Keratinocyte (primary cell): ENCODE measurements around the gene KCTD1.

Experiments used
- EZH2 ChIP-seq: IDR thresholded peaks from one replicate; pipeline ENCODE4 v1.6.1; 2012; ENCODE audit warnings: inconsistent platforms, mild to moderate bottlenecking, low read length, moderate library complexity
- TF ChIP-seq, protein P1 (sequence below), 3 experiments: IDR thresholded peaks in 1 of 3; conservative IDR thresholded peaks in 1 of 3; optimal IDR thresholded peaks in 1 of 3; 2 replicates in 2 of 3; 3 replicates in 1 of 3; pipeline versions ENCODE3 to v1.5.1; 2011; ENCODE audit warnings: low read length in 3 of 3, mild to moderate bottlenecking in 3 of 3, moderate library complexity in 2 of 3, control low read depth in 1 of 3, inconsistent platforms in 1 of 3; ENCODE audit not compliant: insufficient read depth in 2 of 3; ENCODE audit errors: extremely low read depth in 1 of 3

- TF ChIP-seq, protein P1, sequence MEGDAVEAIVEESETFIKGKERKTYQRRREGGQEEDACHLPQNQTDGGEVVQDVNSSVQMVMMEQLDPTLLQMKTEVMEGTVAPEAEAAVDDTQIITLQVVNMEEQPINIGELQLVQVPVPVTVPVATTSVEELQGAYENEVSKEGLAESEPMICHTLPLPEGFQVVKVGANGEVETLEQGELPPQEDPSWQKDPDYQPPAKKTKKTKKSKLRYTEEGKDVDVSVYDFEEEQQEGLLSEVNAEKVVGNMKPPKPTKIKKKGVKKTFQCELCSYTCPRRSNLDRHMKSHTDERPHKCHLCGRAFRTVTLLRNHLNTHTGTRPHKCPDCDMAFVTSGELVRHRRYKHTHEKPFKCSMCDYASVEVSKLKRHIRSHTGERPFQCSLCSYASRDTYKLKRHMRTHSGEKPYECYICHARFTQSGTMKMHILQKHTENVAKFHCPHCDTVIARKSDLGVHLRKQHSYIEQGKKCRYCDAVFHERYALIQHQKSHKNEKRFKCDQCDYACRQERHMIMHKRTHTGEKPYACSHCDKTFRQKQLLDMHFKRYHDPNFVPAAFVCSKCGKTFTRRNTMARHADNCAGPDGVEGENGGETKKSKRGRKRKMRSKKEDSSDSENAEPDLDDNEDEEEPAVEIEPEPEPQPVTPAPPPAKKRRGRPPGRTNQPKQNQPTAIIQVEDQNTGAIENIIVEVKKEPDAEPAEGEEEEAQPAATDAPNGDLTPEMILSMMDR (optimal IDR thresholded peaks at IDR 0.05 in 1 of 3, IDR thresholded peaks at IDR 0.05 in 1 of 3, conservative IDR thresholded peaks at IDR 0.05 in 1 of 3; ENCODE audit: extremely low read depth in 1 of 3, insufficient read depth in 2 of 3, low read length in 3 of 3) = no peak
- TF ChIP-seq EZH2 = no peak
Measured at GRCh38 chr18:26531605-26532298, 16.6 kb downstream of the KCTD1 start.
